ENCODE measurements around the gene NAV3.

Gene NAV3

GRCh38 chr12:78120866-78121560 lies 290.3 kb downstream of the NAV3 start:
- no peak for DNase-seq (ENCODE audit: low spot score)

GRCh38 chr12:78121969-78122610 lies 291.4 kb downstream of the NAV3 start:
- DNase-seq (ENCODE audit: low spot score) = no peak

- DNase-seq (ENCODE audit: low spot score) = no peak
Measured at GRCh38 chr12:78128211-78128610, 297.5 kb downstream of the NAV3 start.

- DNase-seq (ENCODE audit: low spot score) = no peak
Measured at GRCh38 chr12:78143717-78144116, 313.0 kb downstream of the NAV3 start.

GRCh38 chr12:78145398-78145797 lies 314.7 kb downstream of the NAV3 start:
- no peak for DNase-seq (ENCODE audit: low spot score)

GRCh38 chr12:78146365-78146772 lies 315.7 kb downstream of the NAV3 start:
- DNase-seq (ENCODE audit: low spot score) = no peak

- DNase-seq (ENCODE audit: low spot score) = no peak
Measured at GRCh38 chr12:78149459-78149858, 318.8 kb downstream of the NAV3 start.

- DNase-seq (ENCODE audit: low spot score) = no peak
Measured at GRCh38 chr12:78155546-78155945, 324.9 kb downstream of the NAV3 start.

GRCh38 chr12:78156751-78157150 lies 326.1 kb downstream of the NAV3 start:
- no peak for DNase-seq (ENCODE audit: low spot score)

GRCh38 chr12:78157199-78157598 lies 326.5 kb downstream of the NAV3 start:
- no peak for DNase-seq (ENCODE audit: low spot score)

GRCh38 chr12:78164154-78164553 lies 333.5 kb downstream of the NAV3 start:
- no peak for DNase-seq (ENCODE audit: low spot score)

- no peak for DNase-seq (ENCODE audit: low spot score)
Measured at GRCh38 chr12:78167510-78167909, 336.8 kb downstream of the NAV3 start.

GRCh38 chr12:78171061-78171460 lies 340.4 kb downstream of the NAV3 start:
- DNase-seq (ENCODE audit: low spot score) = no peak

- no peak for DNase-seq (ENCODE audit: low spot score)
Measured at GRCh38 chr12:78176643-78177042, 345.9 kb downstream of the NAV3 start.

GRCh38 chr12:78177298-78177697 lies 346.6 kb downstream of the NAV3 start:
- no peak for DNase-seq (ENCODE audit: low spot score)

- DNase-seq (ENCODE audit: low spot score) = no peak
Measured at GRCh38 chr12:78179346-78179745, 348.7 kb downstream of the NAV3 start.

GRCh38 chr12:78181544-78182162 lies 351.0 kb downstream of the NAV3 start:
- DNase-seq (ENCODE audit: low spot score) = no peak

- DNase-seq (ENCODE audit: low spot score) = no peak
Measured at GRCh38 chr12:78183824-78184223, 353.1 kb downstream of the NAV3 start.

- DNase-seq (ENCODE audit: low spot score) = no peak
Measured at GRCh38 chr12:78185109-78185508, 354.4 kb downstream of the NAV3 start.

- no peak for DNase-seq (ENCODE audit: low spot score)
Measured at GRCh38 chr12:78185651-78186050, 355.0 kb downstream of the NAV3 start.

GRCh38 chr12:78186670-78187069 lies 356.0 kb downstream of the NAV3 start:
- DNase-seq (ENCODE audit: low spot score) = no peak

GRCh38 chr12:78187741-78188140 lies 357.0 kb downstream of the NAV3 start:
- no peak for DNase-seq (ENCODE audit: low spot score)

- no peak for DNase-seq (ENCODE audit: low spot score)
Measured at GRCh38 chr12:78189656-78190055, 359.0 kb downstream of the NAV3 start.
